ENCODE results near the gene TULP4.

TULP4 gene

DNA sequence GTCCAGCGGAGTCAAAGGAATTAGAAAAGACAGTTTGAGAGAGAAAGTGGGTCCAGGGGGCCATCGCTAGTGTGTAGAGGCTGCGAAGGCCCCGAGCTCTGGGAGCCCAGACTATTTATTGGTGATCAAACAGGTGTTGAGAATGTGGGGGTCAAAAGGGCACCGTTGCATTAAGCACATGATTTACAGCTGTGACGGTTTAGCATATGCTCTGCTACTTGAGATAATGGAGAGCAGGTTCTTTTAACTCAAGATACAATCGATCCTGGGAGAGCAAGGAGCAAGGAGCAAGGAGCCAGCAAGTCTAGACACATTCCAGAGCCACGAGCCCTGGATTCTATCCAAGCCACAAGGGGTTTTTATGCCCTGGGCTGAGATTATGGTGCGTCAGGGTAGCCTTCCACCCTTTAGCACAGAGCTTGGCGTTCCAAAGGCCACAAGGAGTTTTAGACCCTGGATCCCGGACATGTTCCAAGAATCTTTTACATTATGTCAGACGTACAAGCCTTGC, 93.1 kb downstream of the TULP4 start (continued):
- TF ChIP-seq, protein P1, sequence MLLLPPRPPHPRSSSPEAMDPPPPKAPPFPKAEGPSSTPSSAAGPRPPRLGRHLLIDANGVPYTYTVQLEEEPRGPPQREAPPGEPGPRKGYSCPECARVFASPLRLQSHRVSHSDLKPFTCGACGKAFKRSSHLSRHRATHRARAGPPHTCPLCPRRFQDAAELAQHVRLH (tag by site-specific recombination; IDR thresholded peaks at IDR 0.05), result peak; percentile 70; the same call in 1 of the 2 replicates
- 0 out of 2 replicates have a peak, but pooled peaks have one; percentile 48 for TF ChIP-seq PRDM1 (tag by site-specific recombination; IDR thresholded peaks at IDR 0.05)
- peak; percentile 81 for TF ChIP-seq SP7 (tag by site-specific recombination; IDR thresholded peaks at IDR 0.05)
- TF ChIP-seq ZBTB17 (tag by site-specific recombination; IDR thresholded peaks at IDR 0.05), result peak; percentile 91
- peak; percentile 88 for TF ChIP-seq FEZF1 (tag by site-specific recombination; IDR thresholded peaks at IDR 0.05)
- TF ChIP-seq GLIS1 (tag by site-specific recombination; IDR thresholded peaks at IDR 0.05), result peak; percentile 93
- TF ChIP-seq, protein P2, sequence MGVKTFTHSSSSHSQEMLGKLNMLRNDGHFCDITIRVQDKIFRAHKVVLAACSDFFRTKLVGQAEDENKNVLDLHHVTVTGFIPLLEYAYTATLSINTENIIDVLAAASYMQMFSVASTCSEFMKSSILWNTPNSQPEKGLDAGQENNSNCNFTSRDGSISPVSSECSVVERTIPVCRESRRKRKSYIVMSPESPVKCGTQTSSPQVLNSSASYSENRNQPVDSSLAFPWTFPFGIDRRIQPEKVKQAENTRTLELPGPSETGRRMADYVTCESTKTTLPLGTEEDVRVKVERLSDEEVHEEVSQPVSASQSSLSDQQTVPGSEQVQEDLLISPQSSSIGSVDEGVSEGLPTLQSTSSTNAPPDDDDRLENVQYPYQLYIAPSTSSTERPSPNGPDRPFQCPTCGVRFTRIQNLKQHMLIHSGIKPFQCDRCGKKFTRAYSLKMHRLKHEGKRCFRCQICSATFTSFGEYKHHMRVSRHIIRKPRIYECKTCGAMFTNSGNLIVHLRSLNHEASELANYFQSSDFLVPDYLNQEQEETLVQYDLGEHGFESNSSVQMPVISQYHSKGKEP (tag by site-specific recombination; IDR thresholded peaks at IDR 0.05), result peak; percentile 84; the same call in 1 of the 2 replicates
- TF ChIP-seq, protein P3, sequence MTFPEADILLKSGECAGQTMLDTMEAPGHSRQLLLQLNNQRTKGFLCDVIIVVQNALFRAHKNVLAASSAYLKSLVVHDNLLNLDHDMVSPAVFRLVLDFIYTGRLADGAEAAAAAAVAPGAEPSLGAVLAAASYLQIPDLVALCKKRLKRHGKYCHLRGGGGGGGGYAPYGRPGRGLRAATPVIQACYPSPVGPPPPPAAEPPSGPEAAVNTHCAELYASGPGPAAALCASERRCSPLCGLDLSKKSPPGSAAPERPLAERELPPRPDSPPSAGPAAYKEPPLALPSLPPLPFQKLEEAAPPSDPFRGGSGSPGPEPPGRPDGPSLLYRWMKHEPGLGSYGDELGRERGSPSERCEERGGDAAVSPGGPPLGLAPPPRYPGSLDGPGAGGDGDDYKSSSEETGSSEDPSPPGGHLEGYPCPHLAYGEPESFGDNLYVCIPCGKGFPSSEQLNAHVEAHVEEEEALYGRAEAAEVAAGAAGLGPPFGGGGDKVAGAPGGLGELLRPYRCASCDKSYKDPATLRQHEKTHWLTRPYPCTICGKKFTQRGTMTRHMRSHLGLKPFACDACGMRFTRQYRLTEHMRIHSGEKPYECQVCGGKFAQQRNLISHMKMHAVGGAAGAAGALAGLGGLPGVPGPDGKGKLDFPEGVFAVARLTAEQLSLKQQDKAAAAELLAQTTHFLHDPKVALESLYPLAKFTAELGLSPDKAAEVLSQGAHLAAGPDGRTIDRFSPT (tag by site-specific recombination; IDR thresholded peaks at IDR 0.05), result peak; percentile 86
- peak; percentile 92 for TF ChIP-seq ZXDB (tag by site-specific recombination; IDR thresholded peaks at IDR 0.05)
- peak; percentile 83 for TF ChIP-seq PRDM4 (tag by site-specific recombination; IDR thresholded peaks at IDR 0.05)
- TF ChIP-seq ZFP37 (tag by site-specific recombination; IDR thresholded peaks at IDR 0.05), result peak; percentile 28; the same call in 1 of the 2 replicates
- peak; percentile 74 for TF ChIP-seq SETDB1 (IDR thresholded peaks at IDR 0.05; ENCODE audit: insufficient read length, low read length)
- TF ChIP-seq, protein P4, sequence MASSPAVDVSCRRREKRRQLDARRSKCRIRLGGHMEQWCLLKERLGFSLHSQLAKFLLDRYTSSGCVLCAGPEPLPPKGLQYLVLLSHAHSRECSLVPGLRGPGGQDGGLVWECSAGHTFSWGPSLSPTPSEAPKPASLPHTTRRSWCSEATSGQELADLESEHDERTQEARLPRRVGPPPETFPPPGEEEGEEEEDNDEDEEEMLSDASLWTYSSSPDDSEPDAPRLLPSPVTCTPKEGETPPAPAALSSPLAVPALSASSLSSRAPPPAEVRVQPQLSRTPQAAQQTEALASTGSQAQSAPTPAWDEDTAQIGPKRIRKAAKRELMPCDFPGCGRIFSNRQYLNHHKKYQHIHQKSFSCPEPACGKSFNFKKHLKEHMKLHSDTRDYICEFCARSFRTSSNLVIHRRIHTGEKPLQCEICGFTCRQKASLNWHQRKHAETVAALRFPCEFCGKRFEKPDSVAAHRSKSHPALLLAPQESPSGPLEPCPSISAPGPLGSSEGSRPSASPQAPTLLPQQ (tag by site-specific recombination; IDR thresholded peaks at IDR 0.05), result peak; percentile 63; the same call in 1 of the 2 replicates
- TF ChIP-seq ZNF24 (tag by site-specific recombination; IDR thresholded peaks at IDR 0.05), result peak; percentile 65; the same call in 1 of the 2 replicates
- TF ChIP-seq, protein P5, sequence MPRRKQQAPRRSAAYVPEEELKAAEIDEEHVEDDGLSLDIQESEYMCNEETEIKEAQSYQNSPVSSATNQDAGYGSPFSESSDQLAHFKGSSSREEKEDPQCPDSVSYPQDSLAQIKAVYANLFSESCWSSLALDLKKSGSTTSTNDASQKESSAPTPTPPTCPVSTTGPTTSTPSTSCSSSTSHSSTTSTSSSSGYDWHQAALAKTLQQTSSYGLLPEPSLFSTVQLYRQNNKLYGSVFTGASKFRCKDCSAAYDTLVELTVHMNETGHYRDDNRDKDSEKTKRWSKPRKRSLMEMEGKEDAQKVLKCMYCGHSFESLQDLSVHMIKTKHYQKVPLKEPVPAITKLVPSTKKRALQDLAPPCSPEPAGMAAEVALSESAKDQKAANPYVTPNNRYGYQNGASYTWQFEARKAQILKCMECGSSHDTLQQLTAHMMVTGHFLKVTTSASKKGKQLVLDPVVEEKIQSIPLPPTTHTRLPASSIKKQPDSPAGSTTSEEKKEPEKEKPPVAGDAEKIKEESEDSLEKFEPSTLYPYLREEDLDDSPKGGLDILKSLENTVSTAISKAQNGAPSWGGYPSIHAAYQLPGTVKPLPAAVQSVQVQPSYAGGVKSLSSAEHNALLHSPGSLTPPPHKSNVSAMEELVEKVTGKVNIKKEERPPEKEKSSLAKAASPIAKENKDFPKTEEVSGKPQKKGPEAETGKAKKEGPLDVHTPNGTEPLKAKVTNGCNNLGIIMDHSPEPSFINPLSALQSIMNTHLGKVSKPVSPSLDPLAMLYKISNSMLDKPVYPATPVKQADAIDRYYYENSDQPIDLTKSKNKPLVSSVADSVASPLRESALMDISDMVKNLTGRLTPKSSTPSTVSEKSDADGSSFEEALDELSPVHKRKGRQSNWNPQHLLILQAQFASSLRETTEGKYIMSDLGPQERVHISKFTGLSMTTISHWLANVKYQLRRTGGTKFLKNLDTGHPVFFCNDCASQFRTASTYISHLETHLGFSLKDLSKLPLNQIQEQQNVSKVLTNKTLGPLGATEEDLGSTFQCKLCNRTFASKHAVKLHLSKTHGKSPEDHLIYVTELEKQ (tag by site-specific recombination; IDR thresholded peaks at IDR 0.05; ENCODE audit: borderline replicate concordance), result peak; percentile 91; the same call in 1 of the 2 replicates
- TF ChIP-seq WT1 (tag by site-specific recombination; IDR thresholded peaks at IDR 0.05), result peak; percentile 60; the same call in 1 of the 2 replicates
- peak; percentile 61 for TF ChIP-seq ZEB2 (tag by site-specific recombination; IDR thresholded peaks at IDR 0.05)
- TF ChIP-seq ZSCAN23 (tag by site-specific recombination; IDR thresholded peaks at IDR 0.05), result peak; percentile 90
- TF ChIP-seq, protein P6, sequence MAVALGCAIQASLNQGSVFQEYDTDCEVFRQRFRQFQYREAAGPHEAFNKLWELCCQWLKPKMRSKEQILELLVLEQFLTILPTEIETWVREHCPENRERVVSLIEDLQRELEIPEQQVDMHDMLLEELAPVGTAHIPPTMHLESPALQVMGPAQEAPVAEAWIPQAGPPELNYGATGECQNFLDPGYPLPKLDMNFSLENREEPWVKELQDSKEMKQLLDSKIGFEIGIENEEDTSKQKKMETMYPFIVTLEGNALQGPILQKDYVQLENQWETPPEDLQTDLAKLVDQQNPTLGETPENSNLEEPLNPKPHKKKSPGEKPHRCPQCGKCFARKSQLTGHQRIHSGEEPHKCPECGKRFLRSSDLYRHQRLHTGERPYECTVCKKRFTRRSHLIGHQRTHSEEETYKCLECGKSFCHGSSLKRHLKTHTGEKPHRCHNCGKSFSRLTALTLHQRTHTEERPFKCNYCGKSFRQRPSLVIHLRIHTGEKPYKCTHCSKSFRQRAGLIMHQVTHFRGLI (tag by site-specific recombination; IDR thresholded peaks at IDR 0.05), result 0 out of 2 replicates have a peak, but pooled peaks have one; percentile 32
- TF ChIP-seq ZNF610 (tag by site-specific recombination; IDR thresholded peaks at IDR 0.05; ENCODE audit: borderline replicate concordance), result 0 out of 2 replicates have a peak, but pooled peaks have one; percentile 69
- TF ChIP-seq ZNF184 (tag by site-specific recombination; IDR thresholded peaks at IDR 0.05), result peak; percentile 46; the same call in 1 of the 2 replicates
- TF ChIP-seq ZNF639 (tag by site-specific recombination; IDR thresholded peaks at IDR 0.05), result peak; percentile 83; the same call in 1 of the 2 replicates
- TF ChIP-seq ZBTB48 (tag by site-specific recombination; IDR thresholded peaks at IDR 0.05), result peak; percentile 72
- TF ChIP-seq SCRT2 (tag by site-specific recombination; IDR thresholded peaks at IDR 0.05), result peak; percentile 95
- peak; percentile 59 for TF ChIP-seq KLF8 (tag by site-specific recombination; IDR thresholded peaks at IDR 0.05)

Data from HEK293 (cell line).